Inflammatory macrophage treated with lipopolysaccharide for 1 hour (primary cell): ENCODE measurements around the gene UQCRHL.
"Not testable (repeated sequence)": the region's sequence is repeated elsewhere in the genome, so short reads cannot be mapped to it uniquely, and the experiment has no call there.

Source experiments
- DNase-seq, 2 donors: peaks; one replicate each; pipeline ENCODE4 v3.0.0-alpha.2; 2020 to 2022

The UQCRHL gene

GRCh38 chr1:15807549-15807948, at the start of gene UQCRHL:
Gene UQCRHL, minus strand, starts transcription at chr1:15807649. Its CDS starts 0 bp downstream, at chr1:15807649.
- not testable (repeated sequence) for DNase-seq

- no peak for DNase-seq
Measured at GRCh38 chr1:15856888-15857287, 49.4 kb upstream of the UQCRHL start.

DNA sequence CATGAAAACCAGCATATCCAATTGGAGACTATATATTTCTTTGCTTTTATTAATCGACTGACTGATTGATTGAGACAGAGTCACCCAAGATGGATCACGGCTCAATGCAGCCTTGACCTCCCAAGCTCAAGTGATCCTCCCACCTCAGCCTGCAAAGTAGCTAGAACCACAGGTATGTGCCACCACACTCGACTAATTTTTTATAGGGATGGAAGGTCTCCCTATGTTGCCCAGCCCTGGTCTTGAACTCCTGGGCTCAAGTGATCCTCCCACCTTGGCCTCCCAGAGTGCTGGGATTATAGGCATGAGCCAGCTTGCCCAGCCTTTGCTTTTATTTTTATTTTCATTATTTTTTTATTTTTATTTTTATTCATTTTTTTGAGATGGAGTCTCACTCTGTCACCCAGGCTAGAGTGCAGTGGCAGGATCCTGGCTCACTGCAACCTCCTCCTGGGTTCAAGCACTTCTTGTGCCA, 45.4 kb upstream of the UQCRHL start:
- DNase-seq: no peak

DNA sequence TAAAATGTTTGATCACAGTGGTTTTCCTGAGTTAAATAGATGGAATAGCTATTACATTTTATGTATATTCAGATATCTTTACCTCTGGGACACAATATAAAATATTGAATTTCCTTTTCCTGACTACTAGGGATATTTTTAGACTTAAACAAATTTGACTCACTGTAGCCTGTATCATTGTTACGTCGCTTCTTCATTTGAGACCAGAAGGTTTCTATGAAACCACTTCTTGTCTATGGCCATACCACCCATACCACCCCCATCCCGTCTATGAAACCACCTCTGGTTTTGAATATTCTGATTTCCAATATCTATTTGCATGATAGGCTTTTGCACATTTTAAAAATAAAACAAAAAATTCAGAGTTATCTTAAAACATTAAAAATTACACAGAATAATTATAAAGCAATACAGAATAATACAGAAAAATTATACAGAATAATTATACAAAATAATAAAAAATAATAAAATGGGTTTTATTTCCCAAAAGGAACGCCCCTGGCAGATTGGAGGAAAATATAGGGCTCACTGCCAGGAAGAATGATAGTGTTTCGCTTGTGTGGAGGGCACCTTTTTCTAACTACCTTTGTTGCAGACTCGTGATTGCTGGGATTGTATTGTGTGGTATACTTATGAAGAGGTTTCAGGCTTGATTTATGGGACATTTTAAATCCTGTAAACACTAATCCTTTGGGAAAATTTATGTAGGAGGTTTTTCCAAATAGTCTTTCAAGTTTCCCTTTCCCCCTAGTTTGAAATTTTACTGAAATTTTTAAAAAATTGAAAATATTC, 44.8 kb upstream of the UQCRHL start:
- DNase-seq: peak in 1 of 2 donors; percentile 43

- no peak for DNase-seq
Measured at GRCh38 chr1:15851210-15852035, 44.0 kb upstream of the UQCRHL start.

DNA sequence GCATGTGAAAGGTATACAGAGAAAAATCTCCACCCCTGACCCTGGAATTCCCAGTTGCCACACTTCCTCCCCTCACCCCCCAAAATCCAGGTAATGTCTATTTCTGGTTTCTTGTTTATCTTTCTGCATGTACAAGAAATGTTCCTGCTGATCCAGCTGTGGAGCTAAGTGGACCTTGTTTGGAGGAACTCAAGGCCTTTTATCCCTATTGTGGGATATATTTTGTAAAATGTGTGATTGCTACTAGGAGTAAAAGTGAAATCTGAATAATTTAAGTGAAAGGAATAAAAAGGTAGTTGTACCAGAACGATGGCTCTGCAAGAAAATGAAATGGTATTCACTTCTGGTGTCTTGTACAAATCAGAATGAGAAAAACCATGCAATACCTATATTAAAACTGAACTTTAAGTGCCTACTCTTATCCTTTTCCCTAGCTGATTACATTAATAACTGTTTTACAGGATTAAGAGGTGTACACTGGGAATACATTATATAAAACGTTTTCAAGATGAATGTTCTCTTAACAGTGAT, 43.1 kb upstream of the UQCRHL start:
- DNase-seq: no peak

GRCh38 chr1:15849775-15850324, 42.4 kb upstream of the UQCRHL start:
- peak; percentile 58 to 70 for DNase-seq

DNA sequence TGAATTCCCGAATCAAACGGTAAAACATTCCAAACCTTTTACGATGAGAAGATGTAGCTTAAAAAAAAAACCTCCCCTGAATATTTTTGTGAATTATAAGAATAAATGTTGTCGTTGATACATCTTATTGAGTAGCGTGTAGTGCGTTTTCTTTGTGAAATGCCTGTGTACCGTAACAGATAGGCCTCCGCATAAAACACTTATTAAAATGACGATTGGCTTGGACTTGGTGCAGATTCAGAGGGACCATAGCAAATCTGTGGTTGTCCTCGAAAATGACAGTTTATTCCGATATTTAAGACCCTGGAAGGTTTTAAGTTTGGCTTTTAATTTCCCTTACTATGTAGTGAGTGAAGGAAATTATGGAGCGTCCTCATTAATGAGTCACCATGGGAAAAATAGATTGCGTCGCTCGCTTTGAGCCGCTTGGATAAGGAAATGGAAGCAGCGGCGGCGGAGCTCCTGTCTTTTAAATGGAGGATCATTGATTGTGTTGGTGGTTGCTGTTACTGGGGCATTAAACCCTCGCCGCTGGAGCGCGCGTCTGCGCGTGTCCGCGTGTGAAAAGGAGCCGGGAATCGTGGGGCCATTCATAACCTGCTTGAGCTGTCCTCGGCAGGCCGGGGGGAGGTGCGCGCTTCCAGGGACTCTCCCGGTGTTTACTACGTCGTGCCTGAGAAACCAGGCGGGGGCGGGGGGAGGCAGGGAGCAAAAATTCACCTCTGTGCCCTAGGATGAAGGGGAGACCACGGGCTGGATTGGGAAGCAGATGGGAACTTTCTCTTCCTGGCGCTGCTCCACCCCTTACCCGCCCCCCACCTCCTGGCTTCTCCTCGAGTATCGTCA, 41.7 kb upstream of the UQCRHL start:
- DNase-seq: peak; percentile 79 to 84

- peak in 1 of 2 donors; percentile 40 for DNase-seq
Measured at GRCh38 chr1:15848143-15848928, 40.9 kb upstream of the UQCRHL start.

DNA sequence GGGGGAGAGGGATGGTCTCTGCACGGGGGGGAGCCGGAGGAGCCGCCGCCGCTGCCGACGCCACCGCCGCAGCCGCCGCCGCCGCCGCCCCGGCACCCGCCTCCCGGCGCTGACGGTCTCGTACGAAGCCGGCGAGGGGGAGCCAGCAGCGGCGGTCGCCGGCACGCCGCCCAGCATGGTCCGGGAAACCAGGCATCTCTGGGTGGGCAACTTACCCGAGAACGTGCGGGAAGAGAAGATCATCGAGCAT, 40.4 kb upstream of the UQCRHL start:
- no peak for DNase-seq

GRCh38 chr1:15847100-15847892, 39.8 kb upstream of the UQCRHL start, which contains the start of gene SPEN:
Gene SPEN, plus strand, starts transcription at chr1:15847707. Its CDS starts 361 bp downstream, at chr1:15848068.
- peak; percentile 97 to 98 for DNase-seq

- DNase-seq: not testable (repeated sequence)
Measured at GRCh38 chr1:15846056-15846455, 38.6 kb upstream of the UQCRHL start.

DNA sequence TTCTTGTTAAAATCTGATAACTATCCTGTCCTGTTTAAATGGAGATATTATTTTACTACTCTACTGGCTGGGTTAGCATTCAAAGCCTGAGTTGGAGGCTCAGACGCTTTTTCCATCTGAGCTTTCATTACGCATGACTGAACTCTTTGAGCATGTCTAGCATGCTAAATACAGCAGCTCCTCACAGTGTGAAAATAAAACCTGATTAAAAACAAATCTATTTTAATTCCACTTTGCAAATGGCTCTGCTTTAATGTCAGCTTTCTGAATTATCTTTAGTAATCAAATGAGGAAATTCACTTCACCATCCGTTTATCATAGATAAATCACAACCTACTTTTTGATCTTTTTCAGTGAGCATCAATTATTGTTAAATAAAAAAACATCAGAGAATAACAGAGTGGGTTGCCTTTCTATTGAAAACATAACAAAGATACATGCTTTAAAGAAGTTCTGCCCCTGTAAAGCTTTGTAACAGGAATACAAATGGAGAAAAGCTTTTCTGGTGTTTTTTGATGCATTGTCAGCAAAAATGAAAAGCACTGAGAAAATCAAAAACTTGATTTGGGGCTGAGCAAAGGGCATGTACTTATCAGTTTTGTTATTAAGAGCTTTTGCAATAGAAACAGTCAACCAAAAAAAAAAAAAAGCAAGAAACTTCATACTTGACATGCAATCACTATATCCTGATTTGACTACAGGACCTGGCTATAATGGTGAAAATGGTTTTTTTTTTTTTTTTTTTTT, 36.5 kb upstream of the UQCRHL start:
- DNase-seq: no peak

DNA sequence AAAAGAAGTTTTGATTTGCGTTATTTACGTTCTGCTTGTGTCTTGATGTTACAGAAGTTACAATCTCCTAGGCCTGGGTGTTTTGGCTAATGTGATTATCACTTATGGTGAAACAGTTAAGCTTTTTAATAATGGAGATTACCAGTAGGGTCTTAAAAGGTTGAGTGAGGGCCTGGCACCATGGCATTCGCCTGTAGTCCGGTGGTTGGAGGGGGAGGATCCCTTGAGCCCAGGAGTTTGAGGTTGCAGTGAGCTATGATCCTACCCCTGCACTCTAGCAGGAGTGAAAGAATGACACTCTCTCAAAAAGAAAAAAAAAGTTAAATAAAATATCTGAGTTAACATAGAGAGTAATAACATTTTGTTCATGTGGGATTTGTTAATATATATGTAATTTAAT, 31.3 kb upstream of the UQCRHL start:
- no peak for DNase-seq

- DNase-seq: no peak
Measured at GRCh38 chr1:15837931-15838330, 30.5 kb upstream of the UQCRHL start.

DNA sequence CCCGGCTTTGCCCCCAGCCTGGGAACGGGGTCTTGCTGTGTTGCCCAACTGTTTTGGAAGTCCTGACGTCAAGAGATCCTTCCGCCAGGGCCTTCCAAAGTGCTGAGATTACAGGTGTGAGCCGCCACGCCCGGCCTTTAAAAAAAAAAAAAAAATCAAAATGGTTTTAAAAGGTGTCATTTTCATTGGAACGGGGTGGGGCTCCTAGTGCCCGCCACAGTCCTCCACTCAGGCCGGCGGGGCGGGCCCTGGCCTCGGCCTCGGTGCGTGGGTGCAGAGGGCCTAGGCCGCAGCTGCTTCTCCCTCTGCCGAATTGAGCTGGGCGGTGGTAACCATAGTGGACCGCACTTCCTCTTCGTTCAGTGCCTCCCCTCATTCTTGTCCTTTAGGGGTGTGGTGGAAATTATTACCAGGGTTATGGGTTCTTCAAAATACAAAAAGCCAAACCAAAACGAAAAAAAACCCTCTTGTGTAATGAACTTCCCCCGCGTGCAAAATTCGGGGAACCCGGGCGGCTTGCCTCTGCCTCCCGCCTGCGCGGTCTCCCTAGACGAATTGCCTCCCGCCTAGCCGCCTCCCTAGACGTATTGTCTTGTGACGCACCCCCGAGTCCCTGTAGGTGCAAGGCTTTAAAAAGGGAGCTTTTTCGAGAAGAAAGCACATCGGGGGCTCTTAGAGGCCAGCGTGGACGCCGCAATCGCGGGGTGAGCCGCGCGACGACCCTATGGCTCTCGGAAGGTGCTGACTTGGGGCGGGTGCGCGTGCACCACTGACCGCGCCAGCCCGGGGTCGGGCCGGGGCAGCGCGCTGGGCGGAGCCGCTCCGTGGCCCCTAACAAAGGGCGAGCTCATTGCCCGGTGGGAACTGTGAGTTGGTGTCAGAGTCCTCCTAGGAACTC, 29.6 kb upstream of the UQCRHL start:
- peak; percentile 98 for DNase-seq

GRCh38 chr1:15836511-15836771, 29.0 kb upstream of the UQCRHL start:
- not testable (repeated sequence) for DNase-seq

GRCh38 chr1:15835741-15836510, 28.5 kb upstream of the UQCRHL start:
- DNase-seq: peak; percentile 100
